NCI-H1436 (cell line): ENCODE data around the gene SCAPER.
"Not testable (repeated sequence)": the region's sequence is repeated elsewhere in the genome, so short reads cannot be mapped to it uniquely, and the experiment has no call there.

ENCODE experiments used
- DNase-seq: peaks from one replicate; lab custom pipeline; 2025; lab: John Stamatoyannopoulos, UW

SCAPER gene

GRCh38 chr15:76483018-76483417, 422.1 kb downstream of the SCAPER start:
- DNase-seq: no peak

GRCh38 chr15:76480267-76480666, 424.9 kb downstream of the SCAPER start:
- DNase-seq: no peak

- no peak for DNase-seq
Measured at GRCh38 chr15:76470691-76471090, 434.4 kb downstream of the SCAPER start.

GRCh38 chr15:76468722-76469121, 436.4 kb downstream of the SCAPER start:
- DNase-seq: no peak

GRCh38 chr15:76467136-76467535, 438.0 kb downstream of the SCAPER start:
- DNase-seq: no peak

- DNase-seq: no peak
Measured at GRCh38 chr15:76465728-76466127, 439.4 kb downstream of the SCAPER start.

- no peak for DNase-seq
Measured at GRCh38 chr15:76464247-76464646, 440.9 kb downstream of the SCAPER start.

GRCh38 chr15:76460871-76461270, 444.3 kb downstream of the SCAPER start:
- no peak for DNase-seq

GRCh38 chr15:76460347-76460746, 444.8 kb downstream of the SCAPER start:
- no peak for DNase-seq

GRCh38 chr15:76451540-76451939, 453.6 kb downstream of the SCAPER start:
- no peak for DNase-seq

GRCh38 chr15:76449455-76449854, 455.7 kb downstream of the SCAPER start:
- no peak for DNase-seq

GRCh38 chr15:76448755-76449154, 456.4 kb downstream of the SCAPER start:
- no peak for DNase-seq

GRCh38 chr15:76447728-76448441, 457.3 kb downstream of the SCAPER start:
- no peak for DNase-seq

GRCh38 chr15:76440441-76440840, 464.7 kb downstream of the SCAPER start:
- DNase-seq: no peak

- DNase-seq: no peak
Measured at GRCh38 chr15:76439542-76439941, 465.6 kb downstream of the SCAPER start.

- no peak for DNase-seq
Measured at GRCh38 chr15:76433798-76434400, 471.2 kb downstream of the SCAPER start.

- not testable (repeated sequence) for DNase-seq
Measured at GRCh38 chr15:76433036-76433435, 472.1 kb downstream of the SCAPER start.

- no peak for DNase-seq
Measured at GRCh38 chr15:76432604-76433003, 472.5 kb downstream of the SCAPER start.

- DNase-seq: no peak
Measured at GRCh38 chr15:76431971-76432370, 473.2 kb downstream of the SCAPER start.

GRCh38 chr15:76430711-76431110, 474.4 kb downstream of the SCAPER start:
- DNase-seq: not testable (repeated sequence)

- no peak for DNase-seq
Measured at GRCh38 chr15:76429661-76430060, 475.5 kb downstream of the SCAPER start.

GRCh38 chr15:76426941-76427340, 478.2 kb downstream of the SCAPER start:
- no peak for DNase-seq

- no peak for DNase-seq
Measured at GRCh38 chr15:76418352-76419140, 486.6 kb downstream of the SCAPER start.
